OCI-LY7 (cell line): Measurements from ENCODE around the gene SARS2.

Experiments
- CTCF ChIP-seq: fragments of 200-600 bp; sonication (generic); conservative IDR thresholded peaks from 2 replicates; pipeline ENCODE4 v1.5.1; 2014; ENCODE audit warnings: mild to moderate bottlenecking, antibody characterized with exemption, low read length, moderate library complexity, mixed read lengths
- EZH2phosphoT487 ChIP-seq: fragments of 200-600 bp; sonication (generic); IDR thresholded peaks from 2 replicates; pipeline ENCODE4 v1.6.1; 2018; ENCODE audit warnings: low read depth, borderline replicate concordance, mild to moderate bottlenecking, mixed run types, antibody characterized with exemption, low read length, moderate library complexity, mixed read lengths

- TF ChIP-seq CTCF: peak; percentile 85
- TF ChIP-seq EZH2phosphoT487: no peak
Observed at GRCh38 chr19:38869836-38870607, 60.5 kb downstream of the SARS2 start.
